Panc1 (cell line): ENCODE results near the gene ARL10.

Source experiments
- CTCF ChIP-seq: fragments of 450-650 bp; IDR thresholded peaks from 2 replicates; pipeline ENCODE4 v1.5.1; 2017; ENCODE audit warnings: mild to moderate bottlenecking
- POLR2AphosphoS5 ChIP-seq: IDR thresholded peaks from 2 replicates; pipeline ENCODE4 v1.6.1; 2012; ENCODE audit warnings: mild to moderate bottlenecking, low read depth, low read length, moderate library complexity
- REST ChIP-seq, 2 experiments: IDR thresholded peaks; 2 replicates each; pipeline ENCODE4 v1.6.1; 2011 to 2012; ENCODE audit warnings: low read depth in 2 of 2, control low read depth in 1 of 2, low read length in 1 of 2, mild to moderate bottlenecking in 1 of 2, moderate library complexity in 1 of 2; ENCODE audit not compliant: insufficient read depth in 1 of 2
- TCF7L2 ChIP-seq: IDR thresholded peaks from 2 replicates; pipeline ENCODE4 v1.6.1; 2011; ENCODE audit warnings: mild to moderate bottlenecking, low read depth, low read length, inconsistent platforms

GRCh38 chr5:176360894-176361436, 4.3 kb upstream of the ARL10 start:
- TF ChIP-seq POLR2AphosphoS5 (no peak), CTCF (no peak), TCF7L2 (no peak), REST (IDR thresholded peaks at IDR 0.05; ENCODE audit: insufficient read depth in 1 of 2, low read depth in 2 of 2, low read length in 1 of 2) (no peak)
